GM12878 (cell line): ENCODE measurements around the gene LRRC39. TPM values are rescaled to one million over a fixed set of nuclear protein-coding genes. Genes with fewer than 3 reads are reported as not detected.

Experiments
- BCLAF1 ChIP-seq: fragments of 450-650 bp; IDR thresholded peaks from 2 replicates; pipeline ENCODE4 v1.6.1; 2017; ENCODE audit warnings: antibody characterized with exemption, mild to moderate bottlenecking, moderate library complexity
- CREM ChIP-seq: IDR thresholded peaks from 2 replicates; pipeline ENCODE4 v1.6.1; 2014; ENCODE audit warnings: antibody characterized with exemption, low read depth
- EED ChIP-seq: sonication (generic); IDR thresholded peaks from 2 replicates; pipeline ENCODE4 v1.6.1; 2016; ENCODE audit warnings: antibody characterized with exemption, low read depth
- EP300 ChIP-seq, 2 experiments: fragments of 150-350 bp in 1 of 2; IDR thresholded peaks; 2 replicates each; pipeline ENCODE4 v1.6.1; 2011 to 2012; ENCODE audit warnings: low read depth in 2 of 2, low read length in 2 of 2, borderline replicate concordance in 1 of 2, improper control_type of control experiment in 1 of 2, inconsistent platforms in 1 of 2; ENCODE audit not compliant: control insufficient read depth in 1 of 2
- MYC ChIP-seq: IDR thresholded peaks from 2 replicates; pipeline ENCODE4 v1.6.1; 2011; ENCODE audit warnings: mild to moderate bottlenecking, low read length, moderate library complexity, inconsistent platforms; ENCODE audit not compliant: insufficient read depth, insufficient replicate concordance, insufficient read length, severe bottlenecking
- NKRF ChIP-seq: fragments of 450-650 bp; conservative IDR thresholded peaks from 2 replicates; pipeline ENCODE4 v1.6.1; 2017; ENCODE audit warnings: mild to moderate bottlenecking, moderate library complexity
- NR2C2 ChIP-seq: IDR thresholded peaks from 2 replicates; pipeline ENCODE4 v1.6.1; 2011; ENCODE audit warnings: borderline replicate concordance, low read depth; ENCODE audit not compliant: control insufficient read depth, insufficient read length
- RAD51 ChIP-seq: fragments of 450-650 bp; IDR thresholded peaks from 2 replicates; pipeline ENCODE4 v1.6.1; 2016; ENCODE audit warnings: moderate library complexity, mild to moderate bottlenecking, inconsistent platforms
- RFX5 ChIP-seq: IDR thresholded peaks from 2 replicates; pipeline ENCODE4 v1.6.1; 2011; ENCODE audit warnings: low read depth, low read length, improper control_type of control experiment
- SMAD5 ChIP-seq: IDR thresholded peaks from 2 replicates; pipeline ENCODE4 v1.6.1; 2016; ENCODE audit warnings: antibody characterized with exemption, low read depth
- SPI1 ChIP-seq: IDR thresholded peaks from 2 replicates; pipeline ENCODE4 v1.6.1; 2011; ENCODE audit warnings: low read depth, mild to moderate bottlenecking, low read length, moderate library complexity, borderline replicate concordance; ENCODE audit not compliant: insufficient read depth
- SUPT20H ChIP-seq: IDR thresholded peaks from 2 replicates; pipeline ENCODE4 v1.6.1; 2011; ENCODE audit warnings: low read depth, mild to moderate bottlenecking, low read length, moderate library complexity, borderline replicate concordance; ENCODE audit not compliant: control insufficient read depth
- ZNF207 ChIP-seq: fragments of 450-650 bp; IDR thresholded peaks from 2 replicates; pipeline ENCODE4 v1.6.1; 2014; ENCODE audit warnings: antibody characterized with exemption, mild to moderate bottlenecking, borderline replicate concordance
- ZNF217 ChIP-seq: fragments of 450-650 bp; IDR thresholded peaks from 2 replicates; pipeline ENCODE4 v1.6.1; 2017; ENCODE audit warnings: antibody characterized with exemption, mild to moderate bottlenecking
- ZZZ3 ChIP-seq: IDR thresholded peaks from 2 replicates; pipeline ENCODE4 v1.6.1; 2011; ENCODE audit warnings: low read depth; ENCODE audit not compliant: control insufficient read depth, insufficient read length
- polyA plus RNA-seq, 11 experiments: library from polyadenylated mRNA; depleted of rRNA in 4 of 11; unstranded in 6 of 11; stranded (reverse) in 5 of 11; fragments of >200 nt; fragmentation: Nextera tagmentation in 4 of 11; fragmentation: Illumina TruSeq in 1 of 11; extraction: Ambion mirVana in 4 of 11; extraction: Trizol in 1 of 11; gene quantifications; 1 replicate in 1 of 11; 2 replicates in 10 of 11; pipeline versions ENCODE4 v1.2.1 to v1.2.3, GENCODE V29; 2011 to 2016; ENCODE audit warnings: inconsistent platforms in 2 of 11, missing spikeins in 2 of 11, low read depth in 1 of 11
- total RNA-seq, 4 experiments: library from RNA; depleted of rRNA in 3 of 4; stranded (reverse); fragments of >200 nt in 3 of 4; fragmentation: Illumina TruSeq in 1 of 4; extraction: Trizol in 1 of 4; gene quantifications; 2 replicates each; pipeline versions ENCODE4 v1.2.1 to v1.2.3, GENCODE V29; 2013 to 2021
- TF ChIP-seq, protein P1 (sequence below): IDR thresholded peaks from 2 replicates; pipeline ENCODE4 v1.6.1; 2012; ENCODE audit warnings: improper control_type of control experiment, low read depth, low read length; ENCODE audit not compliant: insufficient replicate concordance
- TF ChIP-seq, protein P2 (sequence below), 3 experiments: IDR thresholded peaks in 2 of 3; conservative IDR thresholded peaks in 1 of 3; 2 replicates each; pipeline ENCODE4 v1.5.1; 2011; ENCODE audit warnings: low read depth in 3 of 3, low read length in 3 of 3, mild to moderate bottlenecking in 3 of 3, control low read depth in 2 of 3, moderate library complexity in 2 of 3, inconsistent platforms in 1 of 3, mixed read lengths in 1 of 3; ENCODE audit not compliant: control insufficient read depth in 2 of 3, insufficient read depth in 1 of 3; ENCODE audit errors: extremely low read depth in 1 of 3

The LRRC39 gene
- total and polyA plus RNA-seq, 10 of the 15 experiments (the other 5 are each of a cell fraction or from before 2014, with no cell fraction given): 0.23 to 1.1 (median 0.56) TPM

DNA sequence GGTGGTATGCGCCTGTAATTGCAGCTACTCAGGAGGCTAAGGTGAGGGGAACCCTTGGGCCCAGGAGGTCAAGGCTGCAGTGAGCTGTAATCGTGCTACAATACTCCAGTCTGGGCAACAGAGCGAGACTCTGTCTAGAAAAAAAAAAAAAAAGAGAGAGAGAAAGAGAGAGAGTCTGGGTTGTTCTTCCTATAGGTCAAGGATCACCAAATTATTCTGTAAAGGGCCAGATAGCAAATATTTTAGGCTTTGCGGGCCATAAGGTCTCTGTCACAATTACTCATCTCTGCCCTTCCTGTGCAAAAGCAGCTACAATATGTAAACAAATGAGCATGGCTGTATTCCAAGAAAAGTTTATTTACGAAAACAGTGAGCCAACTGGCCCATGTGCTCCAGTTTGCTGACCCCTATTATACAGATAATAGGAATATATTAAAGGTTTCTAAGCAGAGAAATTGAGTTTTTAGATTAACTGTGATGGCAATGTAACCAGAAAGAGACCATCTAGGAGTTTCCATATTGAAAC lies 47.4 kb downstream of the LRRC39 start (continued):
- TF ChIP-seq, protein P1, sequence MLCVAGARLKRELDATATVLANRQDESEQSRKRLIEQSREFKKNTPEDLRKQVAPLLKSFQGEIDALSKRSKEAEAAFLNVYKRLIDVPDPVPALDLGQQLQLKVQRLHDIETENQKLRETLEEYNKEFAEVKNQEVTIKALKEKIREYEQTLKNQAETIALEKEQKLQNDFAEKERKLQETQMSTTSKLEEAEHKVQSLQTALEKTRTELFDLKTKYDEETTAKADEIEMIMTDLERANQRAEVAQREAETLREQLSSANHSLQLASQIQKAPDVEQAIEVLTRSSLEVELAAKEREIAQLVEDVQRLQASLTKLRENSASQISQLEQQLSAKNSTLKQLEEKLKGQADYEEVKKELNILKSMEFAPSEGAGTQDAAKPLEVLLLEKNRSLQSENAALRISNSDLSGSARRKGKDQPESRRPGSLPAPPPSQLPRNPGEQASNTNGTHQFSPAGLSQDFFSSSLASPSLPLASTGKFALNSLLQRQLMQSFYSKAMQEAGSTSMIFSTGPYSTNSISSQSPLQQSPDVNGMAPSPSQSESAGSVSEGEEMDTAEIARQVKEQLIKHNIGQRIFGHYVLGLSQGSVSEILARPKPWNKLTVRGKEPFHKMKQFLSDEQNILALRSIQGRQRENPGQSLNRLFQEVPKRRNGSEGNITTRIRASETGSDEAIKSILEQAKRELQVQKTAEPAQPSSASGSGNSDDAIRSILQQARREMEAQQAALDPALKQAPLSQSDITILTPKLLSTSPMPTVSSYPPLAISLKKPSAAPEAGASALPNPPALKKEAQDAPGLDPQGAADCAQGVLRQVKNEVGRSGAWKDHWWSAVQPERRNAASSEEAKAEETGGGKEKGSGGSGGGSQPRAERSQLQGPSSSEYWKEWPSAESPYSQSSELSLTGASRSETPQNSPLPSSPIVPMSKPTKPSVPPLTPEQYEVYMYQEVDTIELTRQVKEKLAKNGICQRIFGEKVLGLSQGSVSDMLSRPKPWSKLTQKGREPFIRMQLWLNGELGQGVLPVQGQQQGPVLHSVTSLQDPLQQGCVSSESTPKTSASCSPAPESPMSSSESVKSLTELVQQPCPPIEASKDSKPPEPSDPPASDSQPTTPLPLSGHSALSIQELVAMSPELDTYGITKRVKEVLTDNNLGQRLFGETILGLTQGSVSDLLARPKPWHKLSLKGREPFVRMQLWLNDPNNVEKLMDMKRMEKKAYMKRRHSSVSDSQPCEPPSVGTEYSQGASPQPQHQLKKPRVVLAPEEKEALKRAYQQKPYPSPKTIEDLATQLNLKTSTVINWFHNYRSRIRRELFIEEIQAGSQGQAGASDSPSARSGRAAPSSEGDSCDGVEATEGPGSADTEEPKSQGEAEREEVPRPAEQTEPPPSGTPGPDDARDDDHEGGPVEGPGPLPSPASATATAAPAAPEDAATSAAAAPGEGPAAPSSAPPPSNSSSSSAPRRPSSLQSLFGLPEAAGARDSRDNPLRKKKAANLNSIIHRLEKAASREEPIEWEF: no peak
- TF ChIP-seq EED (no peak), RAD51 (no peak), ZZZ3 (no peak), RFX5 (no peak), SUPT20H (no peak), NR2C2 (no peak), SMAD5 (no peak), ZNF207 (no peak), EP300 (IDR thresholded peaks at IDR 0.05; ENCODE audit: borderline replicate concordance in 1 of 2, control insufficient read depth in 1 of 2, low read depth in 2 of 2, low read length in 2 of 2) (no peak), SPI1 (no peak), CREM (no peak), BCLAF1 (no peak), ZNF217 (no peak), NKRF (no peak), MYC (no peak)
- TF ChIP-seq, protein P2, sequence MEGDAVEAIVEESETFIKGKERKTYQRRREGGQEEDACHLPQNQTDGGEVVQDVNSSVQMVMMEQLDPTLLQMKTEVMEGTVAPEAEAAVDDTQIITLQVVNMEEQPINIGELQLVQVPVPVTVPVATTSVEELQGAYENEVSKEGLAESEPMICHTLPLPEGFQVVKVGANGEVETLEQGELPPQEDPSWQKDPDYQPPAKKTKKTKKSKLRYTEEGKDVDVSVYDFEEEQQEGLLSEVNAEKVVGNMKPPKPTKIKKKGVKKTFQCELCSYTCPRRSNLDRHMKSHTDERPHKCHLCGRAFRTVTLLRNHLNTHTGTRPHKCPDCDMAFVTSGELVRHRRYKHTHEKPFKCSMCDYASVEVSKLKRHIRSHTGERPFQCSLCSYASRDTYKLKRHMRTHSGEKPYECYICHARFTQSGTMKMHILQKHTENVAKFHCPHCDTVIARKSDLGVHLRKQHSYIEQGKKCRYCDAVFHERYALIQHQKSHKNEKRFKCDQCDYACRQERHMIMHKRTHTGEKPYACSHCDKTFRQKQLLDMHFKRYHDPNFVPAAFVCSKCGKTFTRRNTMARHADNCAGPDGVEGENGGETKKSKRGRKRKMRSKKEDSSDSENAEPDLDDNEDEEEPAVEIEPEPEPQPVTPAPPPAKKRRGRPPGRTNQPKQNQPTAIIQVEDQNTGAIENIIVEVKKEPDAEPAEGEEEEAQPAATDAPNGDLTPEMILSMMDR (IDR thresholded peaks at IDR 0.05 in 2 of 3, conservative IDR thresholded peaks at IDR 0.05 in 1 of 3; ENCODE audit: control insufficient read depth in 2 of 3, extremely low read depth in 1 of 3, insufficient read depth in 1 of 3, low read depth in 3 of 3, low read length in 3 of 3): no peak
